ENCODE data around the gene FHIT. TPM values are rescaled to one million over a fixed set of nuclear protein-coding genes. Genes with fewer than 3 reads are reported as not detected.

Gene FHIT
- total RNA-seq, 1 experiment from 2014 or later = 20.1 TPM

GRCh38 chr3:60758831-60759230, 492.4 kb downstream of the FHIT start:
- no TSS peak for BruUV-seq (replicated peaks)
- Mint-ChIP-seq H3K9me3 (ENCODE audit: unreplicated experiment) (no peaks in the 10 kb centered on the region), H3K27me3 (ENCODE audit: insufficient read depth, unreplicated experiment) (no peaks in the 10 kb centered on the region), H3K4me3 (ENCODE audit: unreplicated experiment) (no peak overlapping the region), H3K27ac (ENCODE audit: low read depth, unreplicated experiment) (no peak overlapping the region), H3K36me3 (ENCODE audit: insufficient read depth, unreplicated experiment) (no peaks in the 10 kb centered on the region), H3K4me1 (ENCODE audit: insufficient read depth, unreplicated experiment) (no peaks in the 10 kb centered on the region)
- intact Hi-C loops (cut with micrococcal nuclease) = loop anchor here (5.0 kb wide), 1 partner anchor 623 kb away; no protein-coding TSS in a partner anchor
- CTCF ChIA-PET = interaction anchor here (0.7 kb wide), 2 partner anchors 11 to 93 kb away, joined by 3 read pairs; no protein-coding TSS in a partner anchor
- no peak for DNase-seq (ENCODE audit: unreplicated experiment)
- no peak for TF ChIP-seq CTCF (IDR thresholded peaks at IDR 0.05; ENCODE audit: unreplicated experiment)
- POLR2A ChIA-PET = no interaction called here

- Mint-ChIP-seq H3K36me3 (ENCODE audit: insufficient read depth, unreplicated experiment) (no peaks in the 10 kb centered on the region), H3K4me1 (ENCODE audit: insufficient read depth, unreplicated experiment) (no peaks in the 10 kb centered on the region), H3K27ac (ENCODE audit: low read depth, unreplicated experiment) (no peak overlapping the region), H3K27me3 (ENCODE audit: insufficient read depth, unreplicated experiment) (no peaks in the 10 kb centered on the region), H3K4me3 (ENCODE audit: unreplicated experiment) (no peak overlapping the region), H3K9me3 (ENCODE audit: unreplicated experiment) (no peaks in the 10 kb centered on the region)
- ChIA-PET POLR2A (no interaction called here), CTCF (interaction anchor here (0.7 to 1.9 kb wide), 3 partner anchors 10 to 92 kb away, joined by 3 to 6 read pairs (median 3); no protein-coding TSS in a partner anchor)
- no peak for TF ChIP-seq CTCF (IDR thresholded peaks at IDR 0.05; ENCODE audit: unreplicated experiment)
- intact Hi-C loops (cut with micrococcal nuclease) = loop anchor here (5.0 kb wide), 1 partner anchor 624 kb away; no protein-coding TSS in a partner anchor
- no peak for DNase-seq (ENCODE audit: unreplicated experiment)
- BruUV-seq (replicated peaks) = no TSS peak
Measured at GRCh38 chr3:60758171-60758570, 493.1 kb downstream of the FHIT start.

- CTCF ChIA-PET = interaction anchor here (1.9 kb wide), 1 partner anchor 14 kb away, joined by 6 read pairs; no protein-coding TSS in a partner anchor
- POLR2A ChIA-PET = no interaction called here
- no peaks in the 10 kb centered on the region for H3K9me3 Mint-ChIP-seq (ENCODE audit: unreplicated experiment)
- BruUV-seq (replicated peaks) = no TSS peak
- no peaks in the 10 kb centered on the region for H3K27me3 Mint-ChIP-seq (ENCODE audit: insufficient read depth, unreplicated experiment)
- H3K36me3 Mint-ChIP-seq (ENCODE audit: insufficient read depth, unreplicated experiment) = no peaks in the 10 kb centered on the region
- no peak overlapping the region for H3K27ac Mint-ChIP-seq (ENCODE audit: low read depth, unreplicated experiment)
- H3K4me3 Mint-ChIP-seq (ENCODE audit: unreplicated experiment) = no peak overlapping the region
- TF ChIP-seq CTCF (IDR thresholded peaks at IDR 0.05; ENCODE audit: unreplicated experiment) = no peak
- no peaks in the 10 kb centered on the region for H3K4me1 Mint-ChIP-seq (ENCODE audit: insufficient read depth, unreplicated experiment)
- no peak for DNase-seq (ENCODE audit: unreplicated experiment)
- intact Hi-C loops (cut with micrococcal nuclease) = loop anchor here (5.0 kb wide), 1 partner anchor 625 kb away; no protein-coding TSS in a partner anchor
Measured at GRCh38 chr3:60757724-60758123, 493.5 kb downstream of the FHIT start.

- no peak for DNase-seq (ENCODE audit: unreplicated experiment)
- BruUV-seq (replicated peaks) = no TSS peak
- Mint-ChIP-seq H3K4me3 (ENCODE audit: unreplicated experiment) (no peak overlapping the region), H3K36me3 (ENCODE audit: insufficient read depth, unreplicated experiment) (no peaks in the 10 kb centered on the region), H3K27ac (ENCODE audit: low read depth, unreplicated experiment) (no peak overlapping the region), H3K4me1 (ENCODE audit: insufficient read depth, unreplicated experiment) (no peaks in the 10 kb centered on the region), H3K9me3 (ENCODE audit: unreplicated experiment) (no peaks in the 10 kb centered on the region), H3K27me3 (ENCODE audit: insufficient read depth, unreplicated experiment) (no peaks in the 10 kb centered on the region)
- intact Hi-C loops (cut with micrococcal nuclease) = loop anchor here (5.0 kb wide), 1 partner anchor 626 kb away; no protein-coding TSS in a partner anchor
- CTCF ChIA-PET = interaction anchor here (0.6 to 1.9 kb wide), 3 partner anchors 13 to 1431 kb away, joined by 3 to 6 read pairs (median 5); no protein-coding TSS in a partner anchor
- no peak for TF ChIP-seq CTCF (IDR thresholded peaks at IDR 0.05; ENCODE audit: unreplicated experiment)
- POLR2A ChIA-PET = interaction anchor here (0.7 kb wide), 1 partner anchor 13 kb away, joined by 3 read pairs; no protein-coding TSS in a partner anchor
Measured at GRCh38 chr3:60756241-60757030, 494.8 kb downstream of the FHIT start.

Data from MCF 10A (cell line).